GM19455 (cell line): ENCODE measurements around the gene PCAT7.
A peak's percentile ranks its signal among the peaks of the same experiment; 100 is the strongest.

Experiments used
- ATAC-seq: cut with Tn5 transposase; IDR thresholded peaks from one replicate; pipeline ENCODE4 v1.9.1; 2021; ENCODE audit not compliant: unreplicated experiment

PCAT7 gene

GRCh38 chr9:94600715-94601114, 45.8 kb downstream of the PCAT7 start:
- no peak for ATAC-seq

GRCh38 chr9:94602666-94603065, 47.8 kb downstream of the PCAT7 start:
- no peak for ATAC-seq

DNA sequence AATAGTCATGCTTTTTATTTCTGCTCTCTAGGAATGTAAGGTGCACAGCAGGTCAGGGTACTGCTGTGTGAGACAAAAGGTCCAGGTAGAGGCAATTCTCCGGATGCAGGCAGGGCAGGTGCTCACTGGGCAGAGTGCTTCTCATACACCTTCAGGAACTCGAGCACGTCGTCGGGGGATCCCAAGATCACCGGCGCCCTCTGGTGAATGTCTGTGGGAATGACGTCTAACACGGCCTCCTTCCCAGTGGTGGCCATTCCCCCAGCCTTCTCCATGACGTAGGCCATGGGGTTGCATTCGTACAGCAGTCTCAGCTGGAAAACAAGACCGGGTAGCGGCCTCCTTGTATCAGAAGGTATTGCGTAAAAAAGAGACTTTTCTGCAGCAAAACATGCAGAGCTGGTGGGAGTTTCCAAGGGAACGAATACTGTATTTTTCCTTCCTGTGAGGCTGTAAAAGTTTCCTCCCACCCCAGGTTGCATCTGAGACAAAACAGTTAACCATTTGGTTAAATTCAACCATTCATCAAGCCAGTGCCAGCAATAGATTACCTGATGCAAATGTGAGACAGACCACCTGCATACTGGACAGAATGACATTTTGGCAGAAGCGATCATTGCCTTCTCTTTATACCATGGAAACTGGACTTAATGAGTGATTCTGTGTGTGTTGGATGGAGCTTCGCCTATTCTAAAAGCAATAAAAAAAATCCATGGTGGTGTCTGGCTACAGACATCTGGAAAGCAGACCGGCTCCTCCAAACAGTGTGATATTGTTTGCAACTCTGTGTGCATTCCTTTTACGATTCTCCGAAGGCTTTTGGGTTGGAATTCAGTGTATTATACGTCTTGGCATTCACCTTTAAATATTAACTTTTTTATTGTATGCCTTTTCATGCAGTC, 48.6 kb downstream of the PCAT7 start:
- peak; percentile 52 for ATAC-seq

DNA sequence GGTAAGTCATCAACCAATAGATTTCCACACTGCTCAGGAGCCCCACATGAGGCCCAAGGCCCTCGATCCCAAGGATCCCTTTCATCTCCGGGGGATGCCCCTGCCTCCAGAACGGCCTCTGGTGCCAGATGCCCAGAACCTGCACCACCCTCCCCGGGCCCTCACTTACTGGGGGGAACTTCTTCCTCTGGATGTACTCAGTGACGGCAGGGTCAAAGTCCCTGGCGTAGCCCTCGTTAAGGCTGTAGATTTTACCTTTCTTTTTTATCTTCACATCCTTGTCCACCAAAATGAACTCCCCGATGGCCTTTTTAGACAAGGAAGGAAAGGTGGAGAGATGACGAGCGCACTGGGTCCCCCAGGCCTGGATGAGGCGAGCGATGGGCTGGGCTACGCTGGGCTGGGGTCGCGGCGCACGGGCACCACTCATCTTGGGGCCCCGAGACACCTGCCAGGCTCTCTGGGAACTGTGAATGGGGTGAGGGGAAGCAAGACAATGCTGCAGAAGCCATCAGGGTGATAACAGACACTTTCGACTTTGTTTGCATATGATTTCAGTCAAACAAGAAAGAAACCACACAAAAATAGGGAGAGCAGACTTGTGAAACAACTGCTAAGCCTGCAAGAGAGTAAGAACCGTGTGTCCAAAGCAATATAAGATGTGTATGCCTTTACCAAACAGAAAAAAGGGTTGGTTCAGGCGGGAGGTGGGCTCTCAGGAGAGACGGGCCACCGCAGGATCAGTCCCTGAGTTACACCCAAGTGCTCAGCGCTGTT, 52.0 kb downstream of the PCAT7 start:
- ATAC-seq, result no peak

DNA sequence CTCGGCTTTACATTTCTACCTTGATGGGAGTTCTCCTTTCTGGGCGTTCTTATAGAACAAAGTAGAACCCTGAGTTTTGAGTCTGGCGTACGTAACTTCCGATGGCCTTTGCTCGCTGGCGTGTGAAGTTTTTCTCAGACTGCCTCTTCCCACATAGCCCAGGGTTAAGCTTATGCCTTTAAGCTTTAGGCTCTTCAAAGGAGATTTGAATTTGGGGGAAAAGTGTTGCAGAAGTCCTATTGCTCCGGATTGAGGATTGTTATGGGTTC, 52.5 kb downstream of the PCAT7 start:
- no peak for ATAC-seq

GRCh38 chr9:94610181-94610606, 55.3 kb downstream of the PCAT7 start:
- no peak for ATAC-seq

DNA sequence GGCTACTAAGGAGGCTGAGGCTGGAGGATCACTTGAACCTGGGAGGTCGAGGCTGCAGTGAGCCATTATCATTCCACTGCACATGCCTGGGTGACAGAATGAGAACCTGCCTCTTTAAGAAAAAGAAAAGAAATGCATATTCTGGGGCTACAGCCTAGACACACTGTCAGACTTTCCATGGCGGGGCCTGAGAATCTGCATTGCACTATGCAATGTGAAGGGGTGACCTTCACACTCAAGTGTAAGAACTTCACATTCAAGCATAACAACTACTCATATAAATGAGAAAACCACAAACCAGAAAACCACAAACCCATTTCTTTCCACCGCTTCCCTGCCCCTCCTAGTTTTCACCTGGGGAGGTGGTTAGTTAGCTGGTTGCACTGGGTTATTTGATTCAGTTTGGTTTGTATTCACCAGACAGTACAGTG, 56.8 kb downstream of the PCAT7 start:
- ATAC-seq, result no peak

- no peak for ATAC-seq
Measured at GRCh38 chr9:94612071-94612470, 57.2 kb downstream of the PCAT7 start.

DNA sequence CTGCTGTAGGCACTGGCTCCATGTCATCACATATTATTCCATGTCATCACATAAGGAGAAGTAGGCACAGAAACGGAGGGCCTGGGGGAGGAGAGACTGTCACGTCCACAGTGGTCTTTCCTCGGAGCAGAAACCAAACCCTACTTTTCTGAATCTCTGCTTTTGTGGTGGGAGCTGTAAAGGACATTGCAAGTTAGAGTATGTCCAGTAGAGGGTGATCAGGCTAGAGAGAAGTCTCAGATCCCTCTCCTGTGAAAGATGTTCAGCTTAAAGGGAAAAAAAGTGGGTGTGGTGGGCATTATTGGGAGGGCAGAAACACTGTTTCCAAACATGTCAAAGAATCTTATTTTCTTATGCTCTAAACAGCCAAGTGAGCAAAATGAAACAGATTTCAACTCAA, 58.1 kb downstream of the PCAT7 start:
- ATAC-seq, result no peak

GRCh38 chr9:94619026-94619425, 64.1 kb downstream of the PCAT7 start:
- ATAC-seq, result no peak
